Measurements from ENCODE around the gene CHST2.
"Not testable (repeated sequence)": the region's sequence is repeated elsewhere in the genome, so short reads cannot be mapped to it uniquely, and the experiment has no call there.

The CHST2 gene, protein sequence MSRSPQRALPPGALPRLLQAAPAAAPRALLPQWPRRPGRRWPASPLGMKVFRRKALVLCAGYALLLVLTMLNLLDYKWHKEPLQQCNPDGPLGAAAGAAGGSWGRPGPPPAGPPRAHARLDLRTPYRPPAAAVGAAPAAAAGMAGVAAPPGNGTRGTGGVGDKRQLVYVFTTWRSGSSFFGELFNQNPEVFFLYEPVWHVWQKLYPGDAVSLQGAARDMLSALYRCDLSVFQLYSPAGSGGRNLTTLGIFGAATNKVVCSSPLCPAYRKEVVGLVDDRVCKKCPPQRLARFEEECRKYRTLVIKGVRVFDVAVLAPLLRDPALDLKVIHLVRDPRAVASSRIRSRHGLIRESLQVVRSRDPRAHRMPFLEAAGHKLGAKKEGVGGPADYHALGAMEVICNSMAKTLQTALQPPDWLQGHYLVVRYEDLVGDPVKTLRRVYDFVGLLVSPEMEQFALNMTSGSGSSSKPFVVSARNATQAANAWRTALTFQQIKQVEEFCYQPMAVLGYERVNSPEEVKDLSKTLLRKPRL
- total RNA-seq: 5.2 to 12.4 (median 5.8) reads per million in 3 experiments

DNA sequence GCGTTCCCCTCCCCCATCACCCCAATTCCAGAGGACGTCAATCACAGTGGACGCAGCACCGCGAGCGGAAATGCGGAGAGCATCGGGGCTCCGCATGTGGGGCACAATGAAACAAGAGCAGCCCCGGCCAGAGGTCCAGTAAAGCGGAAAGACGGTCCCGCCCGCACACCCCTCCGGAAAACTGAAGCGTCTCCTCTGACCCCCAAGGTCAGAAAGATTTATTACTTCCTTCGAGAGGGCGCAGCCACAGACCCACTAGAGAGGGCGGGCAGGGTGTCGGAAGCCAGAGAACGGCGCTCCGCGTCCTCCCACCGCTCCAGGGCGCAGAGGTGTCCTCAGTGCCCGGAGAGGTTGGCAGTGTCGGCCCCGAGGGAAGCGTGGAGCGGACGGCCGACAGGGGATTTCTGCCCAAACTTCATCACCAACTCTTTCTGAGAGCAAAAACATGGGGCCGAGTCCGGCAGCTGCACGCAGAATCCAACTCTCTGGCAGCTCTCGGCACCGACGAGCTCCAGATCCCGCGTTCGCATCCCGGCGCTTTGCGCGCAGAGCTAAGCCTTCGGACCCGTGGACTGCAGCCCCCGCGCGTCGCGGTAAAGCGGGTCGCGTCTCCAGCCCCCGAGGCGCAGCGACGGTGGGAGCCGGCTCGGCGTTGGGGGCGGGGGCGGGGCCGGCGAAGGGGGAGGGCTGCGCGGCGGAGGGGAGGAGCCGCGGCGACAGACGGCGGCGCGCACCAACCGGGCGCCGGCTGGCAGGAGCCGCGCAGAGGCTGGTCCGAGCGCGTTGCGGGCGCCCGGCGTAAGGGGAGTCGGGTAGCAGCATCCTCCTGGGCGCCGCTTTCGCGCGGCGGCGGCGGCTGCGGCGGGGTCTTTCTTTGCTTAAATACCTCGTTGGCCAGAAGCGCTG is at the start of gene CHST2:
CHST2 (plus strand) TSS at position 763 of the 906 bp plus-strand sequence. CDS start 1,046 bp downstream, outside the sequence.
- DNase-seq: peak; percentile 44

DNA sequence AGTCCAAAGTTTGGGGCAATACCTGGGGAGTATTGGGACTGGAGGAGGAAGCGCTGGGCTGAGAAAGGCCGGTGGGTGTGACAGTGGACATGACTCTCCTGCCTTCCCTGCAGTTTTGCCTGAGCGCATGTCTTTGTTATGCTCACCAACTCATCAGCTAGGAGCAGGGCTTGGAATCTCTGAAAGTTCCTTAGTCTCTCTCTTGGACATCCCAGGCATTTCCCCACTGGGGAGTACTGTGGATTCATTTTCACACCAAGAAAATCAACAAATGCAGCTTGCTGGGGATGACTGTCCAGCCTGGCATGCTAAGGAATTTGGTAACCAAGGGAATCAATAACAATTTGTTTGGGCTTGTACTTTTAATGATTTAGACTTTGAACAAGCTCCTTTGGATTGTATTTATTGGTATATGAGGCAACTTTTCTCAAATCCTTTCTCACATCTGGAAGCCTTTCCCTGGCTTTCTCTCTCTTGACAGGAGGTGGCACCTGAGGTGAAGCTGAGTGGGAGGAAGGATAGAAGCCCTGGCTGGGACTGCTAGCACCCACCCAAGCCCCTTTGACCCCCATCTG is 48.5 kb upstream of the CHST2 start:
- no peak for DNase-seq

DNA sequence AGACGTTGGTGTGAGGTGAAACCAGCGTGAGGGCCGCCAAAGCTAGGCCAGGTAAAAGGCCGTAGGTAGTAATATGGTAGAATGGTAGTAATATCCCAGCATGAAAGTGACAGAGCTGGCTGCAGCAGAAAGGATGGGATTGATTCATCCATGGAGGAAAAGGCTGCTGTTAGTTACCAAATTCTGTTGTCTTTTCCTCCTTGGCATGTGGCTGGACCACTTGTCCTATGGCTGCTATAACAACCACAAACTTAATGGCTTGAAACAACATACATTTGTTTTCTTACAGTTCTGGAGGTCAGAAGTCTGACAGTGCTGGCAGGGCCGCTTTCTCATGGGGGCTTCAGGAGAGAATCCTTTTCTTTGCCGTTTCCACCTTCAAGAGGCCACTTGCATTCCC is 47.8 kb upstream of the CHST2 start:
- DNase-seq: no peak

DNA sequence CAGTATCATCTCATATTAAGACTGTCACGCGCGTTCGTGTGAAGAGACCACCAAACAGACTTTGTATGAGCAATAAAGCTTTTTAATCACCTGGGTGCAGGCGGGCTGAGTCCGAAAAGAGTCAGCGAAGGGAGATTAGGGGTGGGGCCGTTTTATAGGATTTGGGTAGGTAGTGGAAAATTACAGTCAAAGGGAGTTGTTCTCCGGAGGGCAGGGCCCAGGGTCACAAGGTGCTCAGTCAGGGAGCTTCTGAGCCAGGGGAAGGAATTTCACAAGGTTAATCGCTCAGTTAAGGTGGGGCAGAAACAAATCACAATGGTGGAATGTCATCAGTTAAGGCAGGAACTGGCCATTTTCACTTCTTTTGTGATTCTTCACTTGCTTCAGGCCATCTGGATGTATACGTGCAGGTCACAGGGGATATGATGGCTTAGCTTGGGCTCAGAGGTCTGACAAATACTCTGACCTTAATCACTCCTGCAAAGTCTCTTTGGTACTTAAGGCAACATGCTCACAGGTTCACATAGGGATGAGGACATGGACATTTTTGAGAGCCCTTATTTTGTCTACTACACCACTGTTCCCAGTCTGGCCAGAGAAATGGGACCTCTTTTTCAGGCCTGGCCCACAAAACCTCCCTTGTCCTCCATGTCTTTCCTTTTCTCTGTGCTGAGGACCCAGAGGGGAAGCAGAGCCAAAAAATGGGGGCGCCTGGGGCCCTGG is 47.1 kb upstream of the CHST2 start:
- not testable (repeated sequence) for DNase-seq

DNA sequence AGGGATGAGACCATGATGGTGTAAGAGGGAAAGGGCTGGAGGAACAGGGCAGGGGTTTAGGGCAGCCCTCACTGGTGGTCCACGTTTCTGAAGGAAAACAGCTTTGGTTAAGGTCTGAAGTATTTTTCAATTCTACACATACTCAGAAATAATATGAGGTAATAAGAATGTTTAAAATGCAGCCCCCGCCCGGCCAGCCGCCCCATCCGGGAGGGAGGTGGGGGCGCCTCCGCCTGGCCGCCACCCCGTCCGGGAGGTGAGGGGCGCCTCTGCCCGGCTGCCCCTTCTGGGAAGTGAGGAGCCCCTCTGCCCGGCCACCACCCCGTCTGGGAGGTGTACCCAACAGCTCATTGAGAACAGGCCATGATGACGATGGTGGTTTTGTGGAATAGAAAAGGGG is 46.0 kb upstream of the CHST2 start:
- DNase-seq: not testable (repeated sequence)

DNA sequence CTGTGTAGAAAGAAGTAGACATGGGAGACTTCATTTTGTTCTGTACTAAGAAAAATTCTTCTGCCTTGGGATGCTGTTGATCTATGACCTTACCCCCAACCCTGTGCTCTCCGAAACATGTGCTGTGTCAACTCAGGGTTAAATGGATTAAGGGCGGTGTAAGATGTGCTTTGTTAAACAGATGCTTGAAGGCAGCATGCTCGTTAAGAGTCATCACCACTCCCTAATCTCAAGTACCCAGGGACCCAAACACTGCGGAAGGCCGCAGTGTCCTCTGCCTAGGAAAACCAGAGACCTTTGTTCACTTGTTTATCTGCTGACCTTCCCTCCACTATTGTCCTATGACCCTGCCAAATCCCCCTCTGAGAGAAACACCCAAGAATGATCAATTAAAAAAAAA is 45.6 kb upstream of the CHST2 start:
- DNase-seq: not testable (repeated sequence)

DNA sequence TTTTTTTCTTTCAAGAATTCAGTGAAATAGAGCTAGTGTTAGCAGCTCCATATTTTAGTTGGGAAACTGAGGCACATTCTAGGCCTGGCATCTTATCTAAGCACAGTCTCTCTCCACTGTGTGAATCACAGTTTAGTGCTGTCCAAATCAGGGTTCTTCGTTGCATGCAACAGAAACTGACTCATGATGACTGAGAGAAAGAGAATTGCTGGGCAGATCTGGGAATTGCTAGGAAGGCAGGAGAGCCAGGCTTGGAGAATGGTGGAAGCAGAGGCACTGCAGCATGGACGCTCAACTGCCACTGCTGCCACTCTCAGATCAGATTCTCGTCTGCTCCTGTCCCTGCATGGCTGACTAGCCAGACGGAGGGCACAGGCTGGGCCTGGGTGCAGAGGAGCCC is 40.7 kb upstream of the CHST2 start:
- no peak for DNase-seq

DNA sequence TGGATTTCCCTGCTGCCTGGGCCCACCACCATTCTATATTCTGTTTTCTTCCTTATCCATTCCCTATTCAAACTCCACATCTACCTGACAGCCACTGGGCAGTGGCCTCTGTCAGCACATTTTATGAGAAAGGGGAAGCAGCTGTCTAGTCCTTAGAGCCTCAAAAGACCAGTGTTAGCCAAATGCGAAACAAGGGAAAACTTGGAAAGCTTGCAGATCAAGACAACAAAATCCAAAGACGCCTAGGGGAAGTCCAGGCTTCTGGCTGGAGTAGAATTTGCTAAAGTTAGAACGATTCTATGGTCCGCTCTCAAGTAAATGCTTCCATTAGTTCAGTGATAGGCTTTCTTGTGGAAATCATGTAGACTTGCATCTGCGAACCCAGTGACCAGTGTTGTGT is 39.4 kb upstream of the CHST2 start:
- DNase-seq: no peak

DNA sequence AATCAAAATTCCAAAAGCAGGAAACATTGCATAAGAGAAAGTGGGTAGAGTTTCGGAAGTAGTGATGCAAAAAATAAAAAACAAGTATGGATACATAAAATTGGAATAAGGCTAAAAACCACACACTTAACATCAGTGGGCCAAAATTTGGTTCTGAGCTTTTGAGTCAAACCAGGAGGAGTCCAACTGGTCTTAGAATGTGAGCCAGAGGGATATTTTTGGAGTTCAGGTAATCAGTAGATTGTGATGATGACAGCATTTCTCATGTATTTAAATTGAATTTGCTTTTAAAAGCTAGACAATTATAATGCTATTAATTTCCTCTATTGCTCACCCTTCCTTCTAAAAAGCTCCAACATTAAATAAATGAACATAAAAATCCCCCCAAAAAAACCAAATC is 38.2 kb upstream of the CHST2 start:
- DNase-seq: no peak

DNA sequence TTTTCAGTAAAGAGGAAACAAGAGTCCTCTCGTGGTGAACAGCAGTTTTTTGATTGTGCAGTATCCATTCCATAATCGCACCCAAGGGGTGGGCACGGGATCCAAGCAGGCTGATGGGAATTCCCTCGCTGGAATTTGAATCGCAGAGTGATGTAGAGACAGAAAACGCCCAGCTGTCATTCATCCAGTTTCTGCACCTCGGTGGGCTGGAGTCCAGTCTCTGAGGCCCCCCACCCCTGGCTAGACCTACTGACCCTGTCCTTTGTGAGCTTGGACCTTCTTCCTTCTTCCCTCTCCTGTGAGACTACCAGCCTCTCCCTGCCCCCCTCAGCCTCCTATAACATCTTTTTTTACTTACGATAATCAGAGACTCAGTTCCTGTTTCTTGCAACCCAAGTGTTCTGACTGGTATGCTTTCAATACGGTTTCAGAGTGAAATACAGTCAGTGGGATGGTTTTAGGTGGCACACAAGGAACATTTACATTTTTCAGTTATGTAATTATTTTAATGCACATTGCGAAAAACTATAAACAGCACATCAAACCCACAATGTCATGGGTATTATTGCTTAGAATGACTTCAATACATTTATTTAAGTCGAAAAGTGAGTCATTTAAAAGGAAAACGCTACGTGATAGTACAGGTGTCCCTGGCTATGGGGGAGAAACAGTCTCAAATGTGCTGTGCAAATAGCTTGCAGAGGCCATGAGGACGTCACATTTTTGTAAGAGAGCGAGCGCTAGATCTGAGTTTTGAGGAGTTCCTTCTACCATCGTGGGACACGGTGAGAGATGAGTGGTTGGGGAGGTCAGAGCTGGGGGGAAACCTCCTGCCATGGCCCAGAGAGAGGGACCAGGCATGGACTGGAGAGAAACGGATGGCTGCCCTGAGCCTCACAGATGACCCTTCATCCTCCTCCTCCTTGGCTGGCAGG is 37.5 kb upstream of the CHST2 start:
- DNase-seq: no peak

DNA sequence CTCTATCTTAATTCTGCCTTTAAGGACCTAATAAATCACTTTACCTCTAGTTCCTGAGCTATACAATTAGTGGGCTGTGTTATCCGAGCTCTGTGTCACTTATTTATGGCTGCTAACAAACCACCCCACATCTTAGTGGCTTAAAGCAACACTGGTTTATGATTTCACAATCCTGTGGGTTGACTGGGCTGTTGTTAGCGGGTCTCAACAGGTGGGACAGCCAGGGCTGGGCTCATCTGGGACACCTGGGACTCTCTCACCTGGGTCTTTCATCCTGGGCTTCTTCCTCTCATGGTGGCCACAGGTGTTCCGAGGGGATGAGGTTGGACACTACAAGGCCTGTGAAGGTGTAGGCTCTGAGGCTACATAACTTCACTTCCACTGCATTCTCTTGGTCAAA is 35.8 kb upstream of the CHST2 start:
- DNase-seq: no peak

DNA sequence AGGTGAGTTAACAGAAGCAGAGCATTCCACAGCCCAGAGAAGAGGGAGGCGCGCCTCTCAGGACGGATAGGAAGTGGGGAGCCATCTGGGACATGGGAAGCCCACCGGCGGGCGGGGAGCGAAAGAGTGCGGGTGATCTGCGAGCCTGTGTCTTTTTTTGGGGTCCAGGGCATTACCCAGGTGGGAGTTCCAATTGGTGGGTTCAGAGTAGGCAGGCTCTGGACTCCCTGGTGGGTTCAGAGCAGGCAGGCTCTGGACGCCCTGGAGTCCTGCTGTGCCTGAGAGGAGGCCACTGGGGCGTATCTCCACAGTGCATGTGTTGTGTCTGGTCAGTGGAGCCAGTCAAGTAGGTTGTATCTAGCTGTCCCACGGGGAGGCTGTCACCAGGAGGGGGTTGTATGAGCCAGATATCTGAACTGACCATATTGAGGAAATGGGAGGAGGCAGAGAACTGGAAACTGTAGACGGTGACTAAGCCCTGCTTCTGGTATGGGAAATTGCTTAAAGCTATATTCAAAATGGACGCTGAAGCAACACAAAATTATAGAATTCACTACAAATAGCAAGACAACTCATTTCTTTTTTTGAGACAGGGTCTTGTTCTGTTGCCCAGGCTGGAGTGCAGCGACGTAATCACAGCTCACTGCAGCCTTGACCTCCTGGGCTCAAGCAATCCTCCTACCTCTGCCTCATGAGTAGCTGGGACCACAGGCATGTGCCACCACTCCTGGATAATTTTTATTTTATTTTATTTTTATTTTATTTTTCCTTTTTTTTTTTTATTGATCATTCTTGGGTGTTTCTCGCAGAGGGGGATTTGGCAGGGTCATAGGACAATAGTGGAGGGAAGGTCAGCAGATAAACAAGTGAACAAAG is 34.5 kb upstream of the CHST2 start:
- DNase-seq: no peak

DNA sequence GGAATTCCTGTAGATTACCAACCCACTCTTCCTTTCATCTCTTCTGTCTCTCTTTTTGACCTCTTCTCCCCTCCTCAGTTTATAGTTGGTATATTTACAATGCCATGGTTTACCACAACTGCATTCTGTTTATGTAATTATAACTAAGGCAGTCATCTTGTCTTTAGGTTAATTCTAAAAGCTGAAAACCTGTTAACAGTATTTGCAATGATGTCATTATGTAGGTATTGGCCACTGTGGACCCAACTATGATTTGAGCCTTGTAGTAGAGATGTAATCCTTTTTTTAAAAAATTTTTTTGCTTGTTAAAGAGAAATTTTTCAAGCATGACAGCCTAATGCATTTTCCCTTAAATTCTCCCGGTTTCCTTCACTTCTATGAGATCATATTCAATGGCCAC is 30.7 kb upstream of the CHST2 start:
- no peak for DNase-seq

DNA sequence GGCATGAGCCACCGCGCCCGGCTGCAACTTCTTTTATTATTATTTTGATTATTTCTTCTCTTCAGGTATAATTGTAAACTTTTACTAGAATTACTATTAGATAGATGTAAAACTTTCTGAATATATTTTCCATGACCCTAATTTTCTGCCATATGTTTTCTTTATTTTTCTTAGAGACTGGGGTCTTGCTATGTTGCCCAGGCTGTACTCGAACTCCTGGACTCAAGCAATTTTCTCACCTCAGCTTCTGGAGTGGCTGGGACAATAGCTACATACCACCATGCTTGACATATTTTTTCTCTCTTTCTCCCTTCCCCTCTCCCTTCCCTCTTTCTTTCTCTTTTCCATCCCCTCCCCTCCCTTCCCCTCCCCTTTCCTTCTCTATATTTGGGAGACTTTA is 29.6 kb upstream of the CHST2 start:
- DNase-seq: no peak

DNA sequence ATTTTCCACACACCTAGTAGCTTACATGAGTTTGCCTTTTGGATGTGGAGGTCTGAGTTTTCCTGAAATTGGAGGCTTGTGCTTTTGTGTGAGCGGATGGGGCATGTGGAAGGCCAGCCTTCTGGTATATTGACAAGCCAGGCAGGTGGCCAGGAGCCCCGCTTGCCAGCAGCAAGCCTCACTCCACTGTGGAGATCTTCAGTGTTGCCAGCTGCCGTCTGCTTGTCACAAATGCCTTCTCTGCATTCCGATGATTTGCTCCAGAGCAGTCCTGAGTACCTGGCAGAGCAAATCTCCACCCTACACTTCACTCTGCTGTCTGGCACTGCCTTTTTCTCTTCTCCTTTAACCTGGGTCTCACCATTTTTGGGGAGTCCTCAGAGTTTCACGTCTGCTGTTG is 29.1 kb upstream of the CHST2 start:
- no peak for DNase-seq

DNA sequence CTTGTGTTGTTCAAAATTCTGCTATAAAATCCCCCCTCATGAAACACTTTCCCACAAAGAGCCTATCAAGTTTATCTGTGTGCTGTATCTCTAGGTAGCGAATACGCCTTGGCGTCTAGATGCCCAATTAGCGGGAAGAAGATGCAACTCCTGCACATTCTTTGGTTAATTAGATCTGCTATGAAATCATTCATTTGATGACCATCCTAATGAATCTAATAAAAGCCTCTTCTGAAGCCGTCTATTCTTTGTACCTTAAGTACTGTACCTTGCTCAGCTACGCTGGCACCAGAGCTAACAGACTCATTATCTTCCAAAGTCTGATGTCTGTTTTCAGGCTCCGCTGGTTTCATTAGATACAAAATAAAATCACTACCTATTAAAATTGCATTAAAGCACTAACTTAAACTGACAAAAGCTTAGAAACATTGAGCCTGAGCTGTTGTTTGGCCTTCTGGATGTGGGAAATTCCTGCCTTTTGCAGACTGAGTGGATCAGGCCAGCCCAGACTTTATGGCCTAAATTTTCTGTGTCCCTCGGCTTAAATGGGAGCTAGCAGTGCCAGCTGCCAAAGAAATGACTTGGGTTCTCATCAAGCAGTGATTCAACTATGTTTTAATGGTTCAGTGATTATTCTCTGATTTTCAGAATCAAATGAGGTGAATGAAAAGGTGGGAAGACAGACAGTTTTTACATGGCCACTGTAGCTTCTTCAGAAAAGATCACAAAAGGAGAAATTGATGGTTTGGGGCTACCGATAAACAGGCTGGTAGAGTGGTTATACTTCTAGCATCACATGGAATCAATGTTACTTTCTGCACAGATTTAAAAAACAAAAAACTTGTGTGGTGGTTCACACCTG is 28.4 kb upstream of the CHST2 start:
- no peak for DNase-seq

DNA sequence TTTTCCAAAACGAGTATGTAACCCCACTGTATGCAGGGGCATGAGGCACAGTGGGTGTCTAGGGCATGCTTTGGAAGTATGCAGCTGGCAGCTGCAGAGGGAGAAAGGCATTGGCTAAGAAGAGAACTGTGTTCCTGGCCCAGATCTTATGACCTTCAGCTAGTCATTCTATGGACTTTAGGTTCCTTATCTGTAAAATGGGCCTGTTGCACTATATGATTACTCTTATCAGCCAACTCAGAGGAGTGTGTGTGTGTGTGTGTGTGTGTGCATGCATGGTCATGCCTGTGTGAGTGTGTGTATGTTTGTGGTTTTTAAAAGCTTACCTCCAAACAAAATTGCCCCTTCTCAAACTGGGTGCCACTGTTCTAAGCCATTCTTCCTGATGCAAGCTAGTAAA is 27.4 kb upstream of the CHST2 start:
- no peak for DNase-seq

DNA sequence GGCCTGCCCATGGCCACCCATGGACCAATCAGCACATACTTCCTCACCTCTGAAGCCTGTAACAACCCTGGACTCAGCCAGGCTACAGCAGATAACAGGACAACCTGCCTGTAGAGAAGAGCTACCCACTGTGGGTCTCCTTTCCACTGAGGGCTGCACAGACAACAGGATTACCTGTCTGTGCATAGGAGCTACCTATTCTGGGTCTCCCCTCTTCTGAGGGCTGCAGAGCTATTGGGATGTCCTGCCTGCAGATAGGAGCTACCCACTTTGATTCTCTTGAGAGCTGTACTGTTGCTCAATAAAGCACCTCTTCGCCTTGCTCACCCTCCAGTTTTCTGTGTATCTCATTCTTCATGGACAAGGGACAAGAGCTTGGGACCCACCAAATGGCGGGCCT is 23.8 kb upstream of the CHST2 start:
- no peak for DNase-seq

DNA sequence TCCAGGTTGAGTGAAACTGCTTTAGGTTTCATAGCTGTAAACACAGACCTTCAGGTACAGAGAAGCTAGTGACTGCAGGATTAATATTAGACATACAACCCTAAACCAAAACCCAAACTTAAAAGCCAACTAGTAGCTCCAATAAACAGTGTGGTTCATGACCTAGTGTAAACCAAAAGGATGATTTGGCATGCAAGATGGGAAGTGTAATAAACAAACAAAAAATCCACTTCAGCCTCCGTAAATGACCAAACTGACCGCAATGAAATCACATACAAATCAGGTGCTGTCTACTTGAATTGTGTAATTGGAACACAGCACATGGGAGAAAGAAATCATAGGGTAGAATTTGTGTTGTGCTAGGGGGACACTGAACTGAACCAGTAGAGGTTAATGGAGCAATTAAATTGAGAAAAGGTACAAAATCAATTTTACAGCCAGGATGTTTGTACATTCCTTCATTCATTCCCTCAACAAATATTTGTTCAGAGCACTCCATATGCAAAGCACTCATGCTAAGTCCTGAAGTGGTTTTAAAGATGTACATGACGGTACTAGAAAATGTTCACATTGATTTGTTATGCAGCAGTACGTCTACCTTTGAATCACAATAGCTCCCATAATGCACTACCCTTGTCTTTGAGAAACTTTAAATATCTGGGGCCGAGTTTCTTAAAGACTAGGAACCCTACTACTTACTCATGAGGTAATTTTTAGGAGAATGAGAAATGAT is 21.4 kb upstream of the CHST2 start:
- DNase-seq: no peak

All from central memory CD4-positive, alpha-beta T cell (primary cell).